ENCODE results near the gene SCEL. TPM values are rescaled to one million over a fixed set of nuclear protein-coding genes. Genes with fewer than 3 reads are reported as not detected.

SCEL gene
- total and polyA plus RNA-seq, 12 donors: 0.07 to 7.7 (median 0.31) TPM; not detected in 7

GRCh38 chr13:77620138-77620537, 84.6 kb downstream of the SCEL start:
- H3K9me3 ChIP-seq (replicated peaks in 1 of 3): no peaks in the 10 kb centered on the region
- no peaks in the 10 kb centered on the region for H3K4me1 ChIP-seq (replicated peaks in 1 of 2)
- no peak for TF ChIP-seq POLR2A (IDR thresholded peaks at IDR 0.05)
- TF ChIP-seq CTCF (IDR thresholded peaks at IDR 0.05): no peak
- no peak overlapping the region for H3K27ac ChIP-seq
- intact Hi-C loops (cut with DNase I): no loop called here
- H3K36me3 ChIP-seq (replicated peaks in 1 of 2): no peaks in the 10 kb centered on the region
- H3K27me3 ChIP-seq: no peaks in the 10 kb centered on the region
- no peak overlapping the region for H3K4me3 ChIP-seq
- 63 to 77% (median 67%) methylated on average over 1 of the region's 1 CpG for WGBS, 4 donors
- DNase-seq: no peak

GRCh38 chr13:77623806-77624205, 88.3 kb downstream of the SCEL start:
- no peak for DNase-seq
- H3K9me3 ChIP-seq (replicated peaks in 1 of 3): no peaks in the 10 kb centered on the region
- WGBS, 4 donors: 66 to 81% (median 72%) methylated on average over 3 of the region's 3 CpGs
- H3K27ac ChIP-seq: no peak overlapping the region
- H3K36me3 ChIP-seq (replicated peaks in 1 of 2): no peaks in the 10 kb centered on the region
- H3K27me3 ChIP-seq: no peaks in the 10 kb centered on the region
- no peaks in the 10 kb centered on the region for H3K4me1 ChIP-seq (replicated peaks in 1 of 2)
- no peak for TF ChIP-seq CTCF (IDR thresholded peaks at IDR 0.05)
- TF ChIP-seq POLR2A (IDR thresholded peaks at IDR 0.05): no peak
- intact Hi-C loops (cut with DNase I): no loop called here
- no peak overlapping the region for H3K4me3 ChIP-seq

- Histone ChIP-seq H3K27ac (no peak overlapping the region), H3K4me1 (replicated peaks in 1 of 2) (no peaks in the 10 kb centered on the region), H3K27me3 (no peaks in the 10 kb centered on the region), H3K36me3 (replicated peaks in 1 of 2) (no peaks in the 10 kb centered on the region), H3K9me3 (replicated peaks in 1 of 3) (no peaks in the 10 kb centered on the region), H3K4me3 (no peak overlapping the region)
- TF ChIP-seq CTCF (IDR thresholded peaks at IDR 0.05) (no peak), POLR2A (IDR thresholded peaks at IDR 0.05) (no peak)
- intact Hi-C loops (cut with DNase I): no loop called here
- no peak for DNase-seq
These were observed 92.7 kb downstream of the SCEL start for GRCh38 chr13:77628170-77628569.

GRCh38 chr13:77637588-77637987, 102.1 kb downstream of the SCEL start:
- intact Hi-C loops (cut with DNase I): no loop called here
- whole genome bisulfite sequencing, 4 donors: 46 to 81% (median 68%) methylated on average over 1 of the region's 1 CpG
- no peaks in the 10 kb centered on the region for H3K4me1 ChIP-seq (replicated peaks in 1 of 2)

More at GRCh38 chr13:77637588-77637987, 102.1 kb downstream of the SCEL start:
- no peak overlapping the region for H3K4me3 ChIP-seq
- H3K27me3 ChIP-seq: no peaks in the 10 kb centered on the region
- H3K9me3 ChIP-seq (replicated peaks in 1 of 3): no peaks in the 10 kb centered on the region
- no peaks in the 10 kb centered on the region for H3K36me3 ChIP-seq (replicated peaks in 1 of 2)
- H3K27ac ChIP-seq: no peak overlapping the region
- TF ChIP-seq CTCF (IDR thresholded peaks at IDR 0.05): no peak
- no peak for TF ChIP-seq POLR2A (IDR thresholded peaks at IDR 0.05)
- no peak for DNase-seq

Data from adrenal gland (tissue), 12 donors.